Kasumi-1 (cell line): ENCODE measurements around the gene SYMPK.
"Not testable (repeated sequence)": the region's sequence is repeated elsewhere in the genome, so short reads cannot be mapped to it uniquely, and the experiment has no call there.

ENCODE experiments used
- DNase-seq, 2 experiments: peaks; one replicate each; lab custom pipeline; 2025; lab: John Stamatoyannopoulos, UW

The SYMPK gene

GRCh38 chr19:45862564-45863334, at the start of gene SYMPK:
TSS of gene SYMPK (minus strand) at chr19:45863147. CDS start at chr19:45854495, 8,652 bp downstream.
- DNase-seq = peak; percentile 98 to 99

GRCh38 chr19:45911291-45911690, 48.3 kb upstream of the SYMPK start:
- no peak for DNase-seq

GRCh38 chr19:45908956-45909355, 46.0 kb upstream of the SYMPK start:
- no peak for DNase-seq

- DNase-seq = no peak
Observed at GRCh38 chr19:45906221-45906620, 43.3 kb upstream of the SYMPK start.

GRCh38 chr19:45905011-45905410, 42.1 kb upstream of the SYMPK start:
- DNase-seq = no peak

GRCh38 chr19:45902651-45903625, 40.0 kb upstream of the SYMPK start:
- peak; percentile 88 for DNase-seq

- DNase-seq = peak in 1 of 2 experiments; percentile 40
Observed at GRCh38 chr19:45901912-45902650, 39.1 kb upstream of the SYMPK start, which contains the start of gene MYPOP. TSS of gene MYPOP (minus strand) at chr19:45902613. CDS start at chr19:45901773, 840 bp downstream.

GRCh38 chr19:45901432-45901911, 38.5 kb upstream of the SYMPK start:
- peak; percentile 28 to 35 for DNase-seq

GRCh38 chr19:45900738-45901431, 37.9 kb upstream of the SYMPK start:
- no peak for DNase-seq

GRCh38 chr19:45899919-45900589, 37.1 kb upstream of the SYMPK start:
- DNase-seq = no peak

- no peak for DNase-seq
Observed at GRCh38 chr19:45899253-45899652, 36.3 kb upstream of the SYMPK start.

GRCh38 chr19:45897261-45897812, 34.4 kb upstream of the SYMPK start:
- no peak for DNase-seq

- DNase-seq = not testable (repeated sequence)
Observed at GRCh38 chr19:45895983-45896599, 33.1 kb upstream of the SYMPK start.

GRCh38 chr19:45895519-45895972, 32.6 kb upstream of the SYMPK start:
- DNase-seq = no peak

- DNase-seq = no peak
Observed at GRCh38 chr19:45890877-45891276, 27.9 kb upstream of the SYMPK start.

- DNase-seq = no peak
Observed at GRCh38 chr19:45889210-45889885, 26.4 kb upstream of the SYMPK start.

GRCh38 chr19:45887200-45887710, 24.3 kb upstream of the SYMPK start:
- DNase-seq = no peak

- peak; percentile 91 for DNase-seq
Observed at GRCh38 chr19:45886427-45887199, 23.7 kb upstream of the SYMPK start.
